ENCODE data around the gene RSPH10B. TPM values are rescaled to one million over a fixed set of nuclear protein-coding genes. Genes with fewer than 3 reads are reported as not detected.

RSPH10B gene
- total RNA-seq, 1 donor from 2014 or later = 0.13 TPM

Other genes with a start within 250 kb of the RSPH10B start
- 10.6 TPM for gene RNF216, start 189.0 kb downstream of the RSPH10B start, total RNA-seq
- 0.28 TPM for gene OCM, start 89.9 kb downstream of the RSPH10B start, total RNA-seq
- gene CCZ1, start 72.0 kb downstream of the RSPH10B start, total RNA-seq = 23.0 TPM
- 4.4 TPM for gene PMS2, start 38.4 kb upstream of the RSPH10B start, total RNA-seq
- gene AIMP2, start 38.6 kb upstream of the RSPH10B start, total RNA-seq = 22.9 TPM
- not detected for gene ANKRD61, start 60.7 kb upstream of the RSPH10B start, total RNA-seq
- gene EIF2AK1, start 88.5 kb upstream of the RSPH10B start, total RNA-seq = 69.9 TPM
- 4.2 TPM for gene USP42, start 134.3 kb upstream of the RSPH10B start, total RNA-seq